Heart left ventricle (tissue), 13 donors: Measurements from ENCODE around the gene ZNF880.

Source experiments
- CTCF ChIP-seq, 12 donors: fragments of 200-600 bp; sonication (generic) in 4 of 12; IDR thresholded peaks; one replicate each; pipeline versions ENCODE4 v1.5.0 to v1.8.0; 2018 to 2022; ENCODE audit warnings: antibody characterized with exemption in 12 of 12, mild to moderate bottlenecking in 5 of 12
- POLR2A ChIP-seq, 2 donors: fragments of 450-650 bp; IDR thresholded peaks; one replicate each; pipeline ENCODE4 v1.6.1; 2017; ENCODE audit warnings: antibody characterized with exemption in 2 of 2, mild to moderate bottlenecking in 2 of 2, moderate library complexity in 2 of 2
- donor health status: ischemic (EF 13 %, LVEDD 7.1; RV severe dilation, severe dysfunction).
- donor health status: DM: no; HTN: yes; CAD: no.
- donor health status: DM: no; HTN: no; CAD: no.
- donor health status: ischemic (EF 25% LVEDD 6.9; RV normal size, moderate dysfunction).
- donor health status: ischemic (EF 25% LVEDD 5.7; RV mildly dilated, moderate dysfunction).
- donor health status: ischemic (EF 35%, LVEDD 5.7; RV mildly dilated, moderate dysfunction).
- donor health status: nonischemic (EF 11% LVEDD 7.7; RV severe dilation, severe dysfunction).
- donor health status: DM: yes; HTN: yes; CAD: no.
- donor health status: PGD.
- donor health status: ischemic (EF 29% LVEDD 5.4; RV normal size, mild dysfunction).
- donor health status: nonischemic (EF 23%, LVEDD 6.1; RV moderate dilation, normal function).

- no peak for TF ChIP-seq CTCF (IDR thresholded peaks at IDR 0.05)
- TF ChIP-seq POLR2A (IDR thresholded peaks at IDR 0.05): no peak
Measured at GRCh38 chr19:52336791-52337381, 32.8 kb upstream of the ZNF880 start.
